Right hindlimb (tissue), 1 donor: ENCODE measurements around the gene M1AP.

ENCODE experiments used
- DNase-seq: peaks from one replicate; pipeline ENCODE4 v3.0.0-alpha.2; 2018

Gene M1AP

GRCh38 chr2:74542978-74543377 is 105.2 kb downstream of the M1AP start:
- DNase-seq = no peak

- no peak for DNase-seq
Measured at GRCh38 chr2:74540291-74540690, 107.8 kb downstream of the M1AP start.

GRCh38 chr2:74538881-74539339 is 109.2 kb downstream of the M1AP start:
- DNase-seq = no peak

- no peak for DNase-seq
Measured at GRCh38 chr2:74537140-74537539, 111.0 kb downstream of the M1AP start.

GRCh38 chr2:74536166-74536950 is 111.8 kb downstream of the M1AP start:
- DNase-seq = no peak

- DNase-seq = no peak
Measured at GRCh38 chr2:74535440-74535965, 112.6 kb downstream of the M1AP start.

- no peak for DNase-seq
Measured at GRCh38 chr2:74534411-74534810, 113.7 kb downstream of the M1AP start.

- DNase-seq = no peak
Measured at GRCh38 chr2:74533464-74533863, 114.7 kb downstream of the M1AP start.

- no peak for DNase-seq
Measured at GRCh38 chr2:74532222-74532621, 115.9 kb downstream of the M1AP start.

GRCh38 chr2:74531666-74532065 is 116.5 kb downstream of the M1AP start:
- DNase-seq = no peak

GRCh38 chr2:74530239-74531187 is 117.6 kb downstream of the M1AP start:
- DNase-seq = peak; percentile 65

- peak; percentile 99 for DNase-seq
Measured at GRCh38 chr2:74529357-74530238, 118.5 kb downstream of the M1AP start, which contains the start of the genes AUP1 and HTRA2. TSS of gene AUP1 (minus strand) at chr2:74529706. CDS start at chr2:74529629, 77 bp downstream. TSS of gene HTRA2 (plus strand) at chr2:74529933. CDS start at chr2:74530007, 74 bp downstream.

GRCh38 chr2:74528600-74529356 is 119.4 kb downstream of the M1AP start:
- DNase-seq = no peak

GRCh38 chr2:74527741-74528140 is 120.4 kb downstream of the M1AP start:
- no peak for DNase-seq

- DNase-seq = no peak
Measured at GRCh38 chr2:74526649-74527230, 121.4 kb downstream of the M1AP start.

- no peak for DNase-seq
Measured at GRCh38 chr2:74525717-74526648, 122.1 kb downstream of the M1AP start, which contains the start of gene DQX1. TSS of gene DQX1 (minus strand) at chr2:74526231. CDS start at chr2:74525729, 502 bp downstream.

- DNase-seq = no peak
Measured at GRCh38 chr2:74524955-74525716, 123.0 kb downstream of the M1AP start.

- no peak for DNase-seq
Measured at GRCh38 chr2:74524005-74524404, 124.1 kb downstream of the M1AP start.

GRCh38 chr2:74522516-74522915 is 125.6 kb downstream of the M1AP start:
- no peak for DNase-seq
